Colonic mucosa (tissue), 4 donors: ENCODE measurements around the gene TECR. TPM values are rescaled to one million over a fixed set of nuclear protein-coding genes. Genes with fewer than 3 reads are reported as not detected.
"Not testable (repeated sequence)": the region's sequence is repeated elsewhere in the genome, so short reads cannot be mapped to it uniquely, and the experiment has no call there.

Experiments used
- DNase-seq: peaks from one replicate; pipeline ENCODE4 v3.0.0-alpha.2; 2020
- H3K27ac ChIP-seq: fragments of 200-600 bp; one replicate; pipeline ENCODE4 v1.8.0; 2021
- H3K27me3 ChIP-seq: fragments of 200-600 bp; one replicate; pipeline ENCODE4 v1.8.0; 2021
- H3K36me3 ChIP-seq: fragments of 200-600 bp; one replicate; pipeline ENCODE4 v1.8.0; 2021
- H3K4me1 ChIP-seq: fragments of 200-600 bp; one replicate; pipeline ENCODE4 v1.8.0; 2021; ENCODE audit warnings: mild to moderate bottlenecking
- H3K4me3 ChIP-seq: fragments of 200-600 bp; one replicate; pipeline ENCODE4 v1.8.0; 2021
- H3K9ac ChIP-seq, 2 donors: one replicate each; pipeline ENCODE4 v1.7.0; 2013; ENCODE audit warnings: control low read depth in 2 of 2, low read depth in 2 of 2, low read length in 2 of 2
- H3K9me3 ChIP-seq: fragments of 200-600 bp; one replicate; pipeline ENCODE4 v1.8.0; 2021
- CTCF ChIP-seq: fragments of 200-600 bp; IDR thresholded peaks from one replicate; pipeline ENCODE4 v1.8.0; 2022; ENCODE audit warnings: antibody characterized with exemption, mild to moderate bottlenecking
- intact Hi-C: fragments of 100-400 bp; cut with DNase I; formaldehyde crosslinking; loops from one replicate; pipeline ENCODE4 v1.14.1; 2022
- total RNA-seq, 2 donors: library from RNA; stranded (reverse); fragmentation: NEBNext Ultra II Directional in 1 of 2; extraction: Animal tissue kit (Norgen Biotek cat#: 25700) in 1 of 2; gene quantifications; one replicate each; pipeline ENCODE4 v1.2.1, GENCODE V29; 2021
- donor health status: healthy.
- donor health status: DM: no; HTN: no; CAD: no.
- donor health status: DM: no; HTN: no; CAD: no.

Gene TECR
- total RNA-seq, 2 donors from 2014 or later = 136 to 201 TPM

- no peaks in the 10 kb centered on the region for H3K9me3 ChIP-seq
- H3K27ac ChIP-seq = no peak overlapping the region
- no peaks in the 10 kb centered on the region for H3K36me3 ChIP-seq
- no peak for DNase-seq
- TF ChIP-seq CTCF = no peak
- no peak overlapping the region for H3K4me3 ChIP-seq
- no peaks in the 10 kb centered on the region for H3K27me3 ChIP-seq
- intact Hi-C loops = loop anchor here (5.0 kb wide), 1 partner anchor 102 kb away; no protein-coding TSS in a partner anchor
- no peak overlapping the region for H3K9ac ChIP-seq
- no peaks in the 10 kb centered on the region for H3K4me1 ChIP-seq
Observed at GRCh38 chr19:14580623-14581237, 51.3 kb downstream of the TECR start.

GRCh38 chr19:14582894-14583340 lies 53.5 kb downstream of the TECR start, which contains the start of gene CLEC17A:
Gene CLEC17A, plus strand, starts transcription at chr19:14583084. Its CDS starts 77 bp downstream, at chr19:14583161.
- Histone ChIP-seq H3K4me1 (no peaks in the 10 kb centered on the region), H3K9me3 (no peaks in the 10 kb centered on the region), H3K27me3 (no peaks in the 10 kb centered on the region), H3K9ac (no peak within 1 kb of the TSS), H3K27ac (no peak within 1 kb of the TSS), H3K36me3 (no peaks in the 10 kb centered on the region), H3K4me3 (no peak within 1 kb of the TSS)
- no peak for TF ChIP-seq CTCF
- intact Hi-C loops = loop anchor here (5.0 kb wide), 1 partner anchor 99 kb away; no protein-coding TSS in a partner anchor
- DNase-seq = no peak

GRCh38 chr19:14584372-14584771 lies 55.0 kb downstream of the TECR start:
- H3K27me3 ChIP-seq, H3K27ac ChIP-seq, H3K9ac ChIP-seq, H3K9me3 ChIP-seq, DNase-seq, H3K4me3 ChIP-seq, H3K4me1 ChIP-seq, H3K36me3 ChIP-seq: not testable (repeated sequence)
- intact Hi-C loops = loop anchor here (5.0 kb wide), 1 partner anchor 98 kb away; no protein-coding TSS in a partner anchor

- intact Hi-C loops, H3K9ac ChIP-seq, H3K4me3 ChIP-seq: not testable (repeated sequence)
Observed at GRCh38 chr19:14585187-14585586, 55.8 kb downstream of the TECR start.

DNA sequence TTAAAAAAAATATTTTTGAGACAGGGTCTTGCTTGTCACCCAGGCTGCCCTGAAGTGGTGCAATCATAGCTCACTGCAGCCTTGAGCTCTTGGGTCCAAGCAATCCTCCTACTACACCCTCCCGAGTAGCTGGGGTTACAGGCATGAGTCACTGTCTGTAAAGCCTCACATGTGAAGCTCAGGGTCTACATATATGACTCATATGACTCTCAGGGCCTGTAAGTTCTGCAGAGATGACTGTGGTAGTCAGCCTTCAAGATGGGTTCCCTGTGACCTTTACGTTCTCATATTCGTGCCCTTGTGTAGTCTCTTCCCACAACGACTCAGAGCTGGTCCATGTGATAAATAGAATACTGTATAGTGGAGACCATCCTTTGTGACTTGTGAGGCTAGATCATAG lies 60.0 kb downstream of the TECR start:
- H3K4me1 ChIP-seq, H3K9ac ChIP-seq, H3K27ac ChIP-seq, intact Hi-C loops, H3K4me3 ChIP-seq, DNase-seq, H3K27me3 ChIP-seq, H3K9me3 ChIP-seq, H3K36me3 ChIP-seq: not testable (repeated sequence)

More at GRCh38 chr19:14585187-14585586, 55.8 kb downstream of the TECR start:
- not testable (repeated sequence) for H3K4me1 ChIP-seq, H3K9me3 ChIP-seq, H3K27me3 ChIP-seq, H3K36me3 ChIP-seq, DNase-seq, H3K27ac ChIP-seq

- no peak for TF ChIP-seq CTCF
- intact Hi-C loops = no loop called here
Observed at GRCh38 chr19:14595558-14595957, 66.2 kb downstream of the TECR start.

GRCh38 chr19:14599548-14600147 lies 70.3 kb downstream of the TECR start:
- Histone ChIP-seq H3K4me1 (no peaks in the 10 kb centered on the region), H3K27ac (no peak overlapping the region), H3K27me3 (no peaks in the 10 kb centered on the region), H3K9ac (no peak overlapping the region), H3K36me3 (no peaks in the 10 kb centered on the region), H3K4me3 (no peak overlapping the region), H3K9me3 (no peaks in the 10 kb centered on the region)
- DNase-seq = no peak
- intact Hi-C loops = no loop called here
- no peak for TF ChIP-seq CTCF

More at GRCh38 chr19:14595558-14595957, 66.2 kb downstream of the TECR start:
- DNase-seq = no peak
- Histone ChIP-seq H3K36me3 (no peaks in the 10 kb centered on the region), H3K27ac (no peak overlapping the region), H3K27me3 (no peaks in the 10 kb centered on the region), H3K4me3 (no peak overlapping the region), H3K9ac (no peak overlapping the region), H3K9me3 (no peaks in the 10 kb centered on the region), H3K4me1 (no peaks in the 10 kb centered on the region)
